ENCODE results near the gene GRM7.

GRM7 gene

DNA sequence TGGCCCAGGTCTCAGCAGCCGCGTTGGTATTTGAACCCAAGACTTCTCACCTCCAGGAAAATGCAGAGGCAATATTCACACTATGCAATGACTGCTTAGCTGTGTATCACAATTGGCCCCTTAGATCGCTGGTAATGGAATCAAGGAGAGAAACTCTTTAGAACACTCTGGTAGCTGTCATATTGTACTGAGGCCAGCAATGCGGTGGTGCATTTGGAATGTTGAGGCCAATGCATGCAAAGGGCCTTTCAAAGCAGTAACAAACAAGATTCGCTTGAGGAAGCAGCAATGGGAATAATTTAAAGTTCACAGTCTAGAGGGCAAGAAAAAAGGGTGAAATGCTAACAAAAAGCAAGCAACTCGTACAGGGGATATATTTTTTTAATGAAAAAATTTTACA, 764.1 kb downstream of the GRM7 start:
- TF ChIP-seq, protein P1, sequence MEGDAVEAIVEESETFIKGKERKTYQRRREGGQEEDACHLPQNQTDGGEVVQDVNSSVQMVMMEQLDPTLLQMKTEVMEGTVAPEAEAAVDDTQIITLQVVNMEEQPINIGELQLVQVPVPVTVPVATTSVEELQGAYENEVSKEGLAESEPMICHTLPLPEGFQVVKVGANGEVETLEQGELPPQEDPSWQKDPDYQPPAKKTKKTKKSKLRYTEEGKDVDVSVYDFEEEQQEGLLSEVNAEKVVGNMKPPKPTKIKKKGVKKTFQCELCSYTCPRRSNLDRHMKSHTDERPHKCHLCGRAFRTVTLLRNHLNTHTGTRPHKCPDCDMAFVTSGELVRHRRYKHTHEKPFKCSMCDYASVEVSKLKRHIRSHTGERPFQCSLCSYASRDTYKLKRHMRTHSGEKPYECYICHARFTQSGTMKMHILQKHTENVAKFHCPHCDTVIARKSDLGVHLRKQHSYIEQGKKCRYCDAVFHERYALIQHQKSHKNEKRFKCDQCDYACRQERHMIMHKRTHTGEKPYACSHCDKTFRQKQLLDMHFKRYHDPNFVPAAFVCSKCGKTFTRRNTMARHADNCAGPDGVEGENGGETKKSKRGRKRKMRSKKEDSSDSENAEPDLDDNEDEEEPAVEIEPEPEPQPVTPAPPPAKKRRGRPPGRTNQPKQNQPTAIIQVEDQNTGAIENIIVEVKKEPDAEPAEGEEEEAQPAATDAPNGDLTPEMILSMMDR (IDR thresholded peaks at IDR 0.05; ENCODE audit: insufficient read depth, low read length), result no peak
- no peak for TF ChIP-seq SPI1 (IDR thresholded peaks at IDR 0.05; ENCODE audit: borderline replicate concordance, low read depth)
- TF ChIP-seq POLR2AphosphoS5 (IDR thresholded peaks at IDR 0.05; ENCODE audit: low read depth), result no peak
- no peak for DNase-seq (ENCODE audit: low read depth in 1 of 2, low spot score in 1 of 2)
- no peaks in the 10 kb centered on the region for H3K27me3 ChIP-seq (ENCODE audit: insufficient read depth, poor library complexity, severe bottlenecking)
- no peak overlapping the region for H3K4me3 ChIP-seq (replicated peaks; ENCODE audit: insufficient read depth, low read length)
- no peak overlapping the region for H3K27ac ChIP-seq (replicated peaks)

DNA sequence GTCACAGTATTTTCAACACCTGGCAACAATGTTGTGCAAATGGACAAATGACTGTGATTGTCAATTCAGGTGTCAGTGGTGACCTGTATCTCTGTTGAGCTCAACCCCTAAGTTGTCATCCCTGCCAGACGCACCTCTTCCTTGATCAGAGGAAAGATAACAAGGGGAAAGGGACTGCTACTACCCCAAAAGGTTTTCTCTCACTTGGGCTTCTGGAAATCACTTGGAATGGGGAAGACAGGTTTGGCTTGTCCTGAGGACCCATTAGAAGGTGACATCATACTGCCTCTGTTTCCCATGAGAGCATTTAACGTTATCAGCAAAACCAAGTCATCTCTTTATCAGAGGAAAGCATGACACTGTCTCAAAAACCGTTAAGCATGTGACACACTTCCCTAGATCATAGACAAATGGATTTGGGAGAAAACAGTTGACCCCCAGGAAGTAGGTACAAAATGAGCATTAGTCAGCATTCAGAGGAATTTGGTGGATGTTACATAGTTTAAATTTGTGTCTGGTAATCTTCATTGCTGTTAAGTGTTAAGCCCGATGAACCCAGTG, 769.5 kb downstream of the GRM7 start:
- TF ChIP-seq, protein P1 (IDR thresholded peaks at IDR 0.05; ENCODE audit: insufficient read depth, low read length), result no peak
- no peak for TF ChIP-seq POLR2AphosphoS5 (IDR thresholded peaks at IDR 0.05; ENCODE audit: low read depth)
- TF ChIP-seq GABPA (IDR thresholded peaks at IDR 0.05; ENCODE audit: low read depth), result no peak
- TF ChIP-seq, protein P2, sequence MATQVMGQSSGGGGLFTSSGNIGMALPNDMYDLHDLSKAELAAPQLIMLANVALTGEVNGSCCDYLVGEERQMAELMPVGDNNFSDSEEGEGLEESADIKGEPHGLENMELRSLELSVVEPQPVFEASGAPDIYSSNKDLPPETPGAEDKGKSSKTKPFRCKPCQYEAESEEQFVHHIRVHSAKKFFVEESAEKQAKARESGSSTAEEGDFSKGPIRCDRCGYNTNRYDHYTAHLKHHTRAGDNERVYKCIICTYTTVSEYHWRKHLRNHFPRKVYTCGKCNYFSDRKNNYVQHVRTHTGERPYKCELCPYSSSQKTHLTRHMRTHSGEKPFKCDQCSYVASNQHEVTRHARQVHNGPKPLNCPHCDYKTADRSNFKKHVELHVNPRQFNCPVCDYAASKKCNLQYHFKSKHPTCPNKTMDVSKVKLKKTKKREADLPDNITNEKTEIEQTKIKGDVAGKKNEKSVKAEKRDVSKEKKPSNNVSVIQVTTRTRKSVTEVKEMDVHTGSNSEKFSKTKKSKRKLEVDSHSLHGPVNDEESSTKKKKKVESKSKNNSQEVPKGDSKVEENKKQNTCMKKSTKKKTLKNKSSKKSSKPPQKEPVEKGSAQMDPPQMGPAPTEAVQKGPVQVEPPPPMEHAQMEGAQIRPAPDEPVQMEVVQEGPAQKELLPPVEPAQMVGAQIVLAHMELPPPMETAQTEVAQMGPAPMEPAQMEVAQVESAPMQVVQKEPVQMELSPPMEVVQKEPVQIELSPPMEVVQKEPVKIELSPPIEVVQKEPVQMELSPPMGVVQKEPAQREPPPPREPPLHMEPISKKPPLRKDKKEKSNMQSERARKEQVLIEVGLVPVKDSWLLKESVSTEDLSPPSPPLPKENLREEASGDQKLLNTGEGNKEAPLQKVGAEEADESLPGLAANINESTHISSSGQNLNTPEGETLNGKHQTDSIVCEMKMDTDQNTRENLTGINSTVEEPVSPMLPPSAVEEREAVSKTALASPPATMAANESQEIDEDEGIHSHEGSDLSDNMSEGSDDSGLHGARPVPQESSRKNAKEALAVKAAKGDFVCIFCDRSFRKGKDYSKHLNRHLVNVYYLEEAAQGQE (IDR thresholded peaks at IDR 0.05; ENCODE audit: insufficient replicate concordance, low read depth), result no peak
- TF ChIP-seq SPI1 (IDR thresholded peaks at IDR 0.05; ENCODE audit: borderline replicate concordance, low read depth), result no peak
- Histone ChIP-seq H3K4me3 (replicated peaks; ENCODE audit: insufficient read depth, low read length) (no peak overlapping the region), H3K27me3 (ENCODE audit: insufficient read depth, poor library complexity, severe bottlenecking) (no peaks in the 10 kb centered on the region), H3K27ac (replicated peaks) (no peak overlapping the region)
- DNase-seq (ENCODE audit: low read depth in 1 of 2, low spot score in 1 of 2), result no peak

DNA sequence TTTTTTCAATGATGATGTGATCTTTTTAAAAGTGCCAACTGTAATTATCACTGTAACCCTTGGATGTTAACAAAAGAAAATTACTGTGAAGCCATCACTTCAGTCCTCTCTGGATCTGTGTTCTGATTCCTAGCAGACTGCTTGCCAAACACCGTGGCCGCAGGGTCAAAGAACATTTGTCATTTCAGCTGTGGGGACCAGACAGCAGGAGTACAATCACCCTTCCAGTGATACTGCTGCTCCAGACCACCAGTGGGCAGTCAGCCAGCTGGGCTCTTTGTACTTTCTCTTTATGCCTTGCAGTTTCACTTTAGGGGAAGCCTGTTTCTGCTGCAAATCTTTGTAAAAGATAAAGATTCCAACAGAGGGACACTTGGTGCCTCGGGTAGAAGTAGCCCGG, 770.0 kb downstream of the GRM7 start:
- Histone ChIP-seq H3K27ac (replicated peaks) (no peak overlapping the region), H3K4me3 (replicated peaks; ENCODE audit: insufficient read depth, low read length) (no peak overlapping the region), H3K27me3 (ENCODE audit: insufficient read depth, poor library complexity, severe bottlenecking) (no peaks in the 10 kb centered on the region)
- no peak for TF ChIP-seq POLR2AphosphoS5 (IDR thresholded peaks at IDR 0.05; ENCODE audit: low read depth)
- no peak for TF ChIP-seq GABPA (IDR thresholded peaks at IDR 0.05; ENCODE audit: low read depth)
- TF ChIP-seq SPI1 (IDR thresholded peaks at IDR 0.05; ENCODE audit: borderline replicate concordance, low read depth), result no peak
- TF ChIP-seq, protein P1 (IDR thresholded peaks at IDR 0.05; ENCODE audit: insufficient read depth, low read length), result no peak
- TF ChIP-seq, protein P2 (IDR thresholded peaks at IDR 0.05; ENCODE audit: insufficient replicate concordance, low read depth), result no peak
- no peak for DNase-seq (ENCODE audit: low read depth in 1 of 2, low spot score in 1 of 2)

DNA sequence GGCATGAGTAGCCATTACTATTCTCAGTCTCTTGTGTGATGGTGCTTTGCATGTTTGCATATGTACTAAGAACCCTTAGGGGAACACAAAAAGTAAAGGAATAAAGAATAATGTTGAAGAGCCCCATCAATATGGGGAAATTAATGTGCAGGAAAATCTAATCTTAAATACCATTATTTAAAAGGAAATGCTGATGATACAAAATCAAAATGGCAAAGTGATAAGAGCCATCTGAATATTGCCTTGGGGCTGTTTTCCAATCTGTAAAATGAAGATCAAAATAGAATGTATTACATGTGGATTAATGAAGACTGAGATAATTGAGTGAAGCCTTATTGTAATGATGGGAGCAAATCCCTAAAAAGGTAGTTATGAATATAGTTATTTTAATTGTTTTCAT, 771.4 kb downstream of the GRM7 start:
- Histone ChIP-seq H3K27me3 (ENCODE audit: insufficient read depth, poor library complexity, severe bottlenecking) (no peaks in the 10 kb centered on the region), H3K4me3 (replicated peaks; ENCODE audit: insufficient read depth, low read length) (no peak overlapping the region), H3K27ac (replicated peaks) (no peak overlapping the region)
- no peak for TF ChIP-seq SPI1 (IDR thresholded peaks at IDR 0.05; ENCODE audit: borderline replicate concordance, low read depth)
- TF ChIP-seq, protein P1 (IDR thresholded peaks at IDR 0.05; ENCODE audit: insufficient read depth, low read length), result no peak
- no peak for TF ChIP-seq GABPA (IDR thresholded peaks at IDR 0.05; ENCODE audit: low read depth)
- TF ChIP-seq, protein P2 (IDR thresholded peaks at IDR 0.05; ENCODE audit: insufficient replicate concordance, low read depth), result no peak
- TF ChIP-seq POLR2AphosphoS5 (IDR thresholded peaks at IDR 0.05; ENCODE audit: low read depth), result no peak
- DNase-seq (ENCODE audit: low read depth in 1 of 2, low spot score in 1 of 2), result no peak

All from HL-60 (cell line).